Suppressor macrophage (primary cell): ENCODE results near the gene DLG4.
A peak's percentile ranks its signal among the peaks of the same experiment; 100 is the strongest.
"Not testable (repeated sequence)": the region's sequence is repeated elsewhere in the genome, so short reads cannot be mapped to it uniquely, and the experiment has no call there.

ENCODE experiments used
- DNase-seq, 4 experiments: peaks; one replicate each; pipeline ENCODE4 v3.0.0-alpha.2; 2020 to 2022

DLG4 gene

GRCh38 chr17:7249214-7249613, 29.6 kb upstream of the DLG4 start:
- no peak for DNase-seq

GRCh38 chr17:7248796-7249195, 29.2 kb upstream of the DLG4 start:
- DNase-seq: no peak

- DNase-seq: no peak
These were observed 27.1 kb upstream of the DLG4 start for GRCh38 chr17:7246779-7247178.

DNA sequence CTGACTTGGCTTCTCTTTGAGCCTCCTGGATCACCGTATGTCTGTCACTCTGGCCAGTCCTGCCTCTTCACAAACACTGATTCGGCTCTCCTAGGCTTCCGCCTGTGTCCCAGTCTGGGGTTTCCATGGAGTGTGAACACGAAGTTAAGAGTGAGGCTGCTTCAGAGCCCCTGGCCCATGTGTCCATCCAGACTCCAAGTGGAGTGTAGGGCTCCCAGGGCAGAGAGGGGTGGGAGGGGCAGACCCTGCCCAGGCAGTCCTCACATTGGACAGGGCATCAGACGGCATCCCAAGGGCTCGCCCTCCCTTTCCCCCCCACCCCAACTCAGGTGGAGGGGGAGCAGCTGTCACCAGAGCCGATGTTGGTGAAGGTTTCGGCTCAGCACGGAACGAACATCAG, 24.2 kb upstream of the DLG4 start:
- DNase-seq: not testable (repeated sequence)

DNA sequence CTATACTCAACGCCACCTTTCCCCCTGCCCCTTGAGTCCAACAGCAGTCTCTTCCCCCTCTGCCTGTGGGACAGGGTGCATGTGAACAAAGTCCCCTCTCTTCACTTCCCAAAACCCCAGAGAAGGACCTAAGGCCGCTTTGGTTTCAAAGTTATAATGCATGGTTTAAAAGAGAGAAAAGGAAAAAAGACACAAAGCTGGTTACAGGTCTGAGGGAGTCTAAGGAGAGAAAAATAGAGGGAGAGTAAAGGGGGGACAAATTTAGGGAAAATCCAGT, 23.8 kb upstream of the DLG4 start:
- DNase-seq: no peak

DNA sequence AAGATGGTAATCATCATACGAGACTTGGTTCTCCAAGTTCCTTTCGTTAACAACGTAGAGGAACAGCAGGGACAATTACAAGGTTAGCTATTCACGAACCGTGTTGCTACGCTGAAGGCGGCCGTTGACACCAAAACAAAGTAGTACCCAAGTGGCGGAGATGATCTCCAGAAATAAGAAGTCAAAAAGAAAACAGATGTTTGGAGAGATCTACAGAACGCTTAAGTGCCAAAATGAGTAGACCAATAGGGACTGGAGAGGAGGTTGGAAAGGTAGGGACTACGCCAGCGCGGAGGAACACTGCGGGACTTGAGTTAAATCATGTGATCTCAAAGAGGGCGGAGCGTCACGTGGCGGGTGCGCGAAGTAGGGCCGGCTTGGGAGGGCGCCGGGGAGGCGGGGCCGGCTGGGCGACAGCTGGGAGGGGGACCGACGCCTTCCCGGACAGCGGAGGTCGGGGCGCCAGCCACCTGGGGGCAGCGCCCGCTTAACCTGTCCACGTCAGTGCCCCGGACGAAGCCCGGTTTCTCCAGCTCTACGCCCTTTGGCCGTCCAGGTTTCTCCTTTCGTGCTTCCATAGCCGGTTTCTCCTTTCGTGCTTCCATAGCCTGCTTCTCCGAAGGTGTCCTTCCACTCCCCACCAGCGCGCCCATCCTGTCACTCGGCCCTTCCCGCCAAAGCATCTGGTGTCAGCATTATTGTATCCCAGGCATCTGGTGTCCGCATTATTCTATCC, 23.2 kb upstream of the DLG4 start:
- DNase-seq: peak; percentile 96 to 98 (median 97)

- DNase-seq: peak; percentile 93 to 97 (median 96)
These were observed 22.4 kb upstream of the DLG4 start, which contains the start of gene GABARAP for GRCh38 chr17:7241783-7242716. TSS of gene GABARAP (minus strand) at chr17:7242449. CDS start at chr17:7242330, 119 bp downstream.

GRCh38 chr17:7241090-7241733, 21.6 kb upstream of the DLG4 start:
- DNase-seq: peak in 3 of 4 experiments; percentile 46 to 57 (median 50)

GRCh38 chr17:7240375-7240774, 20.7 kb upstream of the DLG4 start:
- peak; percentile 57 to 78 (median 74) for DNase-seq

DNA sequence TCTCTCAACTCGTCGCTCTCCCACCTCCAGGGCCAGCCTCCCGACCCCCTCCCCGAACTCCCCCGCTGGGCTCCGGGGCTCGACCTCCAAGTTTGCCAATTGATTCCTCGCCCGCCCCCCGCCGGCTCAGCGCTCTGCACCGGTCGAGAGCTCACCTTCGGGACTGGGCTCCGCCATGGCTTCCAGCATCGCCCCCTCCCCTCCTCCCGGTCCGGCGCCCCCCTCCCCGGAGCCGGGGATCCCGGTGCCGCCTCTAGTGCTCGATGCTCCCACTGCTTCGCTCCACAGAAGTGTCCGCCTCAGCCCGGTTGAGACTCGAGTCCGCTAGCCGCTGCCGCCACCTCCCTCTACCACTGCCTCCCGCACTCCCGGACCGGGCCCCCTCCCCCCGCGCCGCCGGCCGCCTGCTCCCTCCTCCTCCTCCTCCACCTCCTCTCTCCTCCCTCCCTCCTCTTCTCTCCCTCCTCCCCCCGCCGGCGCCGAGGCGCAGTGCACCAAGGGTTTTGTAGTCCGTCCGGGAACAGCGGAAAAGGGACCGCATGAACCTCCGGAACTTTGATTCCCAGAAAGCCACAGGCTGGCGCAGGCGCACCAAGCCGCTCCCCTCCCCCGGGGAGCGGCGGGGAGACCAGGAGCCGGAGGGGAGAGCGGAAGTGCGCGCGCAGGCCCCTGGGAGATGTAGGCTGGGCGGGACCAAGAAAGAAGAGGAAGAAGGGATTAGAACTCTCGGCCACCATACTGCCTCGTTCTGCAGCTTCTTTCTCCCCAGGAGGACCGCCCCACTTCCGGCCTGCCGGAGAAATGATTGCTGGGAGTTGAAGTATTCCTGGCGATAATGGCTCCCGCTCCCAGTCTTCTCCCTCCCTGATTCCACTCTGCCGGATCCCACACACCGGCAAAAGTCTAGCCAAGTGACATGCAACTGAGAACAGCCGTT, 19.7 kb upstream of the DLG4 start, which contains the start of gene PHF23:
TSS of gene PHF23 (minus strand) at position 367 of the 937 bp plus-strand sequence. CDS start at position 189, 178 bp downstream.
- peak; percentile 99 to 100 (median 100) for DNase-seq

DNA sequence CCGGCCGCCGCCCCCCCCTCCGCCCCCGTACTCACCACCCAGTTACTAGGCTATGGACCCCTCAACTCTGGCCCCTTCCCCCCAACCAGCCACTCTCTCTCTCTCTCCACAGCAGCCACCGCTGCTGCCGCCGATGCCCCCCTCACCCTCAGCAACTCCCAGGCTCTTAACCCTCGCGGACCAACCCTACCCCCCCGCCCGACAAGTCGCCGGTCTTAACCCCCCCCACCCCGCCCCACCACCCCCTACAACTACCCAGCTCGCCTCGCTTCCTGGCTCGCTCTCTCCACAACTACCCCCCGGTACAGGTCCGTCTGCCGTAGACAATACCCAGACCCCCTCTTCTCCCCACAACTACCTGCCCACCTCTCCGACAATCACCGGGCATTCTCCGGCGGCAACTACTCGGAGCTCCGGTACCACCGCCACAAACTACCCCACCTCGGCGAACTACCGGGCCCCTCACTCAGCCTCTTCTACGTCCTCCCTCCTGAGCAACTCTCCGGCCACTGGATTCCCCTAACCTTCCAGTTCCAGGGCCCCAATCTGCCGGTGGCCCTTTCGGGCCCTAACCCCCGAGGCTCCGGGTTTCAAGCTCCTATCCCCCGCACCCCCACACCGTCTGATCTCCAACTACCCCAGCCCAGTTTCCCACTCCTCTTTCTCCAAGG, 18.9 kb upstream of the DLG4 start:
- peak in 3 of 4 experiments; percentile 27 to 45 (median 29) for DNase-seq

DNA sequence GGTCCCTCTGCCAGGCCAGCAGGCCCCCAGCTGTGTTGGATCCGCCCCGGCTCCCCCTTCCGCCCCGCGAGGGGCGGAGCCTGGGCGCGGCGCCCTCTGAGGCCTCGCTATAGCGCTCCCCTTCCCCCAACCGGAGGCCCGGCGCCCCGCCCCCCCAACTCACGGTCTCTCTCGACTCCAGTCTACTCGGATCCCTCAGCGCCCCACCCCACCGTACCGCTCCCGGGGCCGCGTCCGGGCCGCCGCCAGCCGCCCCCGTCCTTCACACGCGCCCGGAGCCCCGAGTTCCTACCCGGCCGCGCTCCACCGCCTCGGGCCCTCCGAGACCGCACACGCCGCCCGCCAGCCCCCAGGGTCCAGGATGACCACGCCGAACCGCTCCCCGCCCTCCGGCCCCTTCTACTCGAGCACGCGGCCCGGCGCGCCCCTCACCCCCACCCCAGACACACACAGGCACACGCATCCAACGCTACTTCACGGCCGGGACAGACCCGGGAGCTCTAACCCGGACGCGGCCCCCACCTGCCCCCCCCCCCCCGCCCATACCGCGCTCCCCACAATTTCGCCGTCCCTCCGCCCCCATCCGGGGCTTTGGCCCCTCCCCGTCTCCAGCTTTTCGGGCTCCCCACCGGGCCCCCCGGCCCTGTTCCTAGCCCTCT, 18.3 kb upstream of the DLG4 start:
- peak; percentile 63 to 91 (median 76) for DNase-seq

GRCh38 chr17:7237266-7237760, 17.7 kb upstream of the DLG4 start:
- no peak for DNase-seq

DNA sequence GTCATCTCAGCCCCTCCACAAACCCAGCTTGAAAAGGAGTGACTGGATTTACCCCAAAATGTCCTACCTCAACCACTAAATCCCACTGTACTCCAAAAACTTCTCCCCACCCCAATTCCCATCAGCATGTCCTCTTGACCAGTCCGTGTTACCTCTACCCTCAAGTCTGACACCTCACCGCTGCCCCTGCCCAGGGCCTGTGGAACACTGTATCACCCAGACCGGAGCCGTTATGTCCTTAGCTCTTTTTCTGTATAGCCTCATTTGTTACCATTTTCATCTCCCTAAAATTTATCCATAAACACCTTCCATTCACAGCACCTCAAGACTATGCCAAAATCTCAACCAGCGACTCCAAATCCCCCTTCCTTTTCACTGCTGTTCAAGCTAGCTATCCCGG, 17.2 kb upstream of the DLG4 start:
- DNase-seq: no peak

GRCh38 chr17:7235693-7236665, 16.3 kb upstream of the DLG4 start:
- peak; percentile 9 to 57 (median 40) for DNase-seq

DNA sequence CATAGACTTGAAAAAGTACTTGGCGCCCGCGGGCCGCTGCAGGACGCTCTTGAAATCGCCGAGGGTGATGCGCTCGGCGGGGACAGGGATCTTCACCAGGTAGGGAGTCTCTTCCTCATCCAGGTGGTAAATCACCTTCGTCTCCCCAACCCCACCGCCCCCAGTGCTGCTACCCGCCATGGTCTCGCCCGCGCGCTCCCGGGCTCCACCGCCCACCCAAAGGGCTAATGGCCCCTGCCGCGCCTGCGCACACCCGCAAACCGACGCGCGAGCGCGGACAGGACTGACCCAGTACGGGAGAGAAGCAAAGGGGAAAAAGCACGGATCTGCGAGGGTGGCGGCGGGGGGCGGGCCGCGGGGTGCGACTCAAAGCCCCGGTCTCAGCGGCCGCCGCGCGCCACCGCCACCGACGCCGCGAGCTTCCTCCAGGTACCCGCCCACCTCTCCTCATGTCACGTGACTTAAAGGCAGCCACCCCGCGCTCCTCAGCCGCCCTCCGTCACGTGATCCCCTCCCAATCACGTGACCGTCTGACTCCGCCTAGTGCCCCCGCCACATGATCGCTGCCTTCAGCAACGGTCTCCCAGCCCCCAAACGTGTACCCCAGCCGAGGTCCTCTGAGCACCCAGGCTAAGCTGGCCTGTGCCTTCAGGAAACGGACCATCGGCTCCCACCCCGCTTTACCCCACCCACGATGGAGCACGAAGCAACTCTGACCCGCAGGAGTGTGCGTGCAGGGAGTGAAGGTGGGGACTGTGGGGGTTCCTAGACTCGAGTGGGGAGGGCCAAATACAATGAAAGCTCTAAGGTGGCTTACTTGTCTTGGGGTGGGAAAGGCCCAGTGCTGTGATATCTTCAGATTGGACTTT, 14.7 kb upstream of the DLG4 start, which contains the start of gene DVL2:
TSS of gene DVL2 (minus strand) at position 435 of the 869 bp plus-strand sequence. CDS start at position 180, 255 bp downstream.
- DNase-seq: peak; percentile 94 to 98 (median 97)

- DNase-seq: no peak
These were observed 14.1 kb upstream of the DLG4 start for GRCh38 chr17:7233701-7234082.

DNA sequence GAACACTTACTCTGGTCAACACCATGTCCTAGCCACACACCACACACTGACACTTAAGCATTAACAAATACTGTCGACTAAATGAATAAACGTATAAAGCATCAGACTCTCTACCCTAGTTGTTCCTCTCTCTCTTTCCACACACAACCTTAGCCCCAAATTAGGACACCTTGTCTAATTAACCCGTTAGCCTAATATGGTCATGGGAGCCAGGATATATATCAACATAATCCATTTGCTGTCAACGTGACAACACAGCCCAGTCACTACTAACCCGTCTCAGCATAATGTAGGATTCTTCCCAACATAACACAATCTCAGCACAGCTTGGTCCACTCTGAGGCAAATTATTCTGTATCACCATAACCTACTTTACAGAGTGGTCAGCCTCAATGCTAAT, 12.5 kb upstream of the DLG4 start:
- no peak for DNase-seq
